Measurements from ENCODE around the gene ANXA4.

GRCh38 chr2:69714024-69714423 is 27.9 kb upstream of the ANXA4 start:
- TF ChIP-seq POLR2A (IDR thresholded peaks at IDR 0.05): no peak
- TF ChIP-seq, protein P1, sequence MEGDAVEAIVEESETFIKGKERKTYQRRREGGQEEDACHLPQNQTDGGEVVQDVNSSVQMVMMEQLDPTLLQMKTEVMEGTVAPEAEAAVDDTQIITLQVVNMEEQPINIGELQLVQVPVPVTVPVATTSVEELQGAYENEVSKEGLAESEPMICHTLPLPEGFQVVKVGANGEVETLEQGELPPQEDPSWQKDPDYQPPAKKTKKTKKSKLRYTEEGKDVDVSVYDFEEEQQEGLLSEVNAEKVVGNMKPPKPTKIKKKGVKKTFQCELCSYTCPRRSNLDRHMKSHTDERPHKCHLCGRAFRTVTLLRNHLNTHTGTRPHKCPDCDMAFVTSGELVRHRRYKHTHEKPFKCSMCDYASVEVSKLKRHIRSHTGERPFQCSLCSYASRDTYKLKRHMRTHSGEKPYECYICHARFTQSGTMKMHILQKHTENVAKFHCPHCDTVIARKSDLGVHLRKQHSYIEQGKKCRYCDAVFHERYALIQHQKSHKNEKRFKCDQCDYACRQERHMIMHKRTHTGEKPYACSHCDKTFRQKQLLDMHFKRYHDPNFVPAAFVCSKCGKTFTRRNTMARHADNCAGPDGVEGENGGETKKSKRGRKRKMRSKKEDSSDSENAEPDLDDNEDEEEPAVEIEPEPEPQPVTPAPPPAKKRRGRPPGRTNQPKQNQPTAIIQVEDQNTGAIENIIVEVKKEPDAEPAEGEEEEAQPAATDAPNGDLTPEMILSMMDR (IDR thresholded peaks at IDR 0.05): no peak
- no peak for TF ChIP-seq POLR2AphosphoS5 (IDR thresholded peaks at IDR 0.05)
